ENCODE data around the gene MTOR.

- TF ChIP-seq, protein P1, sequence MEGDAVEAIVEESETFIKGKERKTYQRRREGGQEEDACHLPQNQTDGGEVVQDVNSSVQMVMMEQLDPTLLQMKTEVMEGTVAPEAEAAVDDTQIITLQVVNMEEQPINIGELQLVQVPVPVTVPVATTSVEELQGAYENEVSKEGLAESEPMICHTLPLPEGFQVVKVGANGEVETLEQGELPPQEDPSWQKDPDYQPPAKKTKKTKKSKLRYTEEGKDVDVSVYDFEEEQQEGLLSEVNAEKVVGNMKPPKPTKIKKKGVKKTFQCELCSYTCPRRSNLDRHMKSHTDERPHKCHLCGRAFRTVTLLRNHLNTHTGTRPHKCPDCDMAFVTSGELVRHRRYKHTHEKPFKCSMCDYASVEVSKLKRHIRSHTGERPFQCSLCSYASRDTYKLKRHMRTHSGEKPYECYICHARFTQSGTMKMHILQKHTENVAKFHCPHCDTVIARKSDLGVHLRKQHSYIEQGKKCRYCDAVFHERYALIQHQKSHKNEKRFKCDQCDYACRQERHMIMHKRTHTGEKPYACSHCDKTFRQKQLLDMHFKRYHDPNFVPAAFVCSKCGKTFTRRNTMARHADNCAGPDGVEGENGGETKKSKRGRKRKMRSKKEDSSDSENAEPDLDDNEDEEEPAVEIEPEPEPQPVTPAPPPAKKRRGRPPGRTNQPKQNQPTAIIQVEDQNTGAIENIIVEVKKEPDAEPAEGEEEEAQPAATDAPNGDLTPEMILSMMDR (IDR thresholded peaks at IDR 0.05): no peak
- TF ChIP-seq POLR2A (IDR thresholded peaks at IDR 0.05): no peak
These were observed 26.7 kb upstream of the MTOR start for GRCh38 chr1:11289064-11289463.
